IgD-negative memory B cell (primary cell): ENCODE results near the gene SMC5. TPM values are rescaled to one million over a fixed set of nuclear protein-coding genes. Genes with fewer than 3 reads are reported as not detected.
"Not testable (repeated sequence)": the region's sequence is repeated elsewhere in the genome, so short reads cannot be mapped to it uniquely, and the experiment has no call there.

ENCODE experiments used
- H3K27ac Mint-ChIP-seq, 3 donors: one replicate each; pipeline ENCODE4 v1.8.0; 2020 to 2022; ENCODE audit warnings: mild to moderate bottlenecking in 3 of 3, mixed read lengths in 3 of 3, moderate library complexity in 1 of 3
- H3K27me3 Mint-ChIP-seq: one replicate; pipeline ENCODE4 v1.8.0; 2021; ENCODE audit warnings: mixed read lengths
- H3K36me3 Mint-ChIP-seq: one replicate; pipeline ENCODE4 v1.8.0; 2020; ENCODE audit warnings: mild to moderate bottlenecking, mixed read lengths
- H3K4me1 Mint-ChIP-seq, 3 donors: one replicate each; pipeline ENCODE4 v1.8.0; 2020 to 2022; ENCODE audit warnings: mixed read lengths in 3 of 3, mild to moderate bottlenecking in 1 of 3
- H3K4me3 Mint-ChIP-seq, 4 donors: one replicate each; pipeline ENCODE4 v1.8.0; 2020 to 2022; ENCODE audit warnings: mild to moderate bottlenecking in 4 of 4, mixed read lengths in 4 of 4, moderate library complexity in 3 of 4
- H3K9me3 Mint-ChIP-seq, 3 donors: one replicate each; pipeline ENCODE4 v1.8.0; 2020 to 2021; ENCODE audit warnings: mixed read lengths in 3 of 3, mild to moderate bottlenecking in 1 of 3
- polyA plus RNA-seq: library from polyadenylated mRNA; unstranded; fragments of 300-500 nt; fragmentation: Illumina TruSeq; gene quantifications from one replicate; pipeline ENCODE4 v1.2.3, GENCODE V29; 2021

The SMC5 gene
- polyA plus RNA-seq, 1 donor from 2014 or later: 14.3 TPM

- peaks cover 19 to 46% (median 28%) of the 10 kb centered on the region in 3 donors for H3K4me1 Mint-ChIP-seq
- peak overlapping the region in 2 of 4 donors; percentile 27 to 28 for H3K4me3 Mint-ChIP-seq
- peak overlapping the region in 2 of 3 donors; percentile 41 to 89 for H3K27ac Mint-ChIP-seq
- no peaks in the 10 kb centered on the region for H3K9me3 Mint-ChIP-seq
- H3K36me3 Mint-ChIP-seq: no peaks in the 10 kb centered on the region
- no peaks in the 10 kb centered on the region for H3K27me3 Mint-ChIP-seq
Observed at GRCh38 chr9:70399141-70399540, 140.4 kb downstream of the SMC5 start.

GRCh38 chr9:70400107-70400892 lies 141.5 kb downstream of the SMC5 start:
- no peaks in the 10 kb centered on the region for H3K36me3 Mint-ChIP-seq
- H3K27me3 Mint-ChIP-seq: no peaks in the 10 kb centered on the region
- H3K4me3 Mint-ChIP-seq: peak overlapping the region in 1 of 4 donors; percentile 12
- peaks cover 26 to 45% (median 28%) of the 10 kb centered on the region in 3 donors for H3K4me1 Mint-ChIP-seq
- peak overlapping the region; percentile 10 to 89 (median 50) for H3K27ac Mint-ChIP-seq
- no peaks in the 10 kb centered on the region for H3K9me3 Mint-ChIP-seq

GRCh38 chr9:70401241-70401640 lies 142.5 kb downstream of the SMC5 start:
- H3K36me3 Mint-ChIP-seq, H3K9me3 Mint-ChIP-seq, H3K27ac Mint-ChIP-seq, H3K4me3 Mint-ChIP-seq, H3K27me3 Mint-ChIP-seq: not testable (repeated sequence)
- H3K4me1 Mint-ChIP-seq: peaks cover 29 to 50% (median 36%) of the 10 kb centered on the region in 3 donors

- Mint-ChIP-seq H3K4me1 (peaks cover 32 to 57% (median 44%) of the 10 kb centered on the region in 3 donors), H3K27ac (no peak overlapping the region), H3K27me3 (no peaks in the 10 kb centered on the region), H3K9me3 (no peaks in the 10 kb centered on the region), H3K4me3 (no peak overlapping the region), H3K36me3 (no peaks in the 10 kb centered on the region)
Observed at GRCh38 chr9:70402213-70402612, 143.4 kb downstream of the SMC5 start.

GRCh38 chr9:70403166-70403565 lies 144.4 kb downstream of the SMC5 start:
- Mint-ChIP-seq H3K4me1 (peaks cover 25 to 52% (median 47%) of the 10 kb centered on the region in 3 donors), H3K9me3 (no peaks in the 10 kb centered on the region), H3K27me3 (no peaks in the 10 kb centered on the region), H3K4me3 (peak overlapping the region in 1 of 4 donors; percentile 27), H3K36me3 (no peaks in the 10 kb centered on the region), H3K27ac (no peak overlapping the region)

- Mint-ChIP-seq H3K4me3 (peak overlapping the region in 1 of 4 donors; percentile 27), H3K36me3 (no peaks in the 10 kb centered on the region), H3K27me3 (no peaks in the 10 kb centered on the region), H3K4me1 (peaks cover 24 to 48% (median 45%) of the 10 kb centered on the region in 3 donors), H3K9me3 (no peaks in the 10 kb centered on the region), H3K27ac (no peak overlapping the region)
Observed at GRCh38 chr9:70403618-70404025, 144.8 kb downstream of the SMC5 start.

GRCh38 chr9:70404261-70404660 lies 145.5 kb downstream of the SMC5 start:
- no peak overlapping the region for H3K4me3 Mint-ChIP-seq
- H3K4me1 Mint-ChIP-seq: peaks cover 20 to 45% (median 42%) of the 10 kb centered on the region in 3 donors
- H3K27me3 Mint-ChIP-seq: no peaks in the 10 kb centered on the region
- H3K9me3 Mint-ChIP-seq: no peaks in the 10 kb centered on the region
- H3K36me3 Mint-ChIP-seq: no peaks in the 10 kb centered on the region
- no peak overlapping the region for H3K27ac Mint-ChIP-seq

Other genes starting within 250 kb of the SMC5 start
- gene MAMDC2, start 215.1 kb upstream of the SMC5 start, polyA plus RNA-seq: not detected
- 3.3 TPM for gene KLF9, start 155.7 kb downstream of the SMC5 start, polyA plus RNA-seq